Keratinocyte (primary cell): ENCODE data around the gene SLC19A1. TPM values are rescaled to one million over a fixed set of nuclear protein-coding genes. Genes with fewer than 3 reads are reported as not detected.

Experiments used
- DNase-seq: peaks from one replicate; pipeline ENCODE4 v3.0.0-alpha.2; 2011; ENCODE audit warnings: low read depth, missing footprints, low spot score
- FAIRE-seq: peaks from 2 replicates; lab custom pipeline; 2011; peaks lifted over from hg19 to GRCh38; lab: Jason Lieb, UNC
- H2AFZ ChIP-seq: 2 replicates; pipeline ENCODE4 v1.6.0; 2012; ENCODE audit warnings: low read length, control low read depth, inconsistent platforms; ENCODE audit not compliant: control insufficient read depth
- H3K27ac ChIP-seq: 2 replicates; pipeline ENCODE4 v1.5.1; 2011; ENCODE audit warnings: low read length; ENCODE audit not compliant: control insufficient read depth, insufficient read depth
- H3K27me3 ChIP-seq: 3 replicates; pipeline ENCODE4 v1.6.0; 2011; ENCODE audit warnings: low read length; ENCODE audit not compliant: control insufficient read depth, insufficient read depth; ENCODE audit errors: extremely low read depth
- H3K36me3 ChIP-seq, 2 experiments: 2 replicates in 1 of 2; 3 replicates in 1 of 2; pipeline ENCODE4 v1.5.1; 2011; ENCODE audit warnings: low read length in 2 of 2, mild to moderate bottlenecking in 1 of 2; ENCODE audit not compliant: control insufficient read depth in 2 of 2, insufficient read depth in 2 of 2; ENCODE audit errors: extremely low read depth in 1 of 2
- H3K4me1 ChIP-seq: 3 replicates; pipeline ENCODE4 v1.5.1; 2011; ENCODE audit warnings: low read length; ENCODE audit not compliant: control insufficient read depth, insufficient read depth; ENCODE audit errors: extremely low read depth
- H3K4me2 ChIP-seq: 3 replicates; pipeline ENCODE4 v1.6.0; 2011; ENCODE audit warnings: low read depth, low read length; ENCODE audit not compliant: control insufficient read depth, insufficient read depth; ENCODE audit errors: extremely low read depth
- H3K4me3 ChIP-seq, 3 experiments: fragments of 200-600 bp in 1 of 3; sonication (generic) in 1 of 3; 2 replicates in 2 of 3; 3 replicates in 1 of 3; pipeline ENCODE4 v1.5.1; 2011 to 2016; ENCODE audit warnings: low read length in 3 of 3, mild to moderate bottlenecking in 3 of 3, control low read depth in 2 of 3, inconsistent platforms in 1 of 3, low read depth in 1 of 3, mixed read lengths in 1 of 3, mixed run types in 1 of 3, moderate library complexity in 1 of 3; ENCODE audit not compliant: control insufficient read depth in 2 of 3, insufficient read depth in 2 of 3; ENCODE audit errors: extremely low read depth in 1 of 3
- H3K79me2 ChIP-seq: 2 replicates; pipeline ENCODE4 v1.6.0; 2012; ENCODE audit warnings: low read length; ENCODE audit not compliant: control insufficient read depth, insufficient read depth
- H3K9ac ChIP-seq: 3 replicates; pipeline ENCODE4 v1.6.0; 2011; ENCODE audit warnings: low read length; ENCODE audit not compliant: control insufficient read depth, insufficient read depth; ENCODE audit errors: extremely low read depth
- H3K9me1 ChIP-seq: 3 replicates; pipeline ENCODE4 v1.6.0; 2011; ENCODE audit warnings: low read length; ENCODE audit not compliant: control insufficient read depth, insufficient read depth; ENCODE audit errors: extremely low read depth
- H3K9me3 ChIP-seq: 2 replicates; pipeline ENCODE4 v1.5.1; 2012; ENCODE audit warnings: low read depth, low read length; ENCODE audit not compliant: control insufficient read depth
- H4K20me1 ChIP-seq: 3 replicates; pipeline ENCODE4 v1.6.0; 2011; ENCODE audit warnings: low read length; ENCODE audit not compliant: control insufficient read depth, insufficient read depth; ENCODE audit errors: extremely low read depth
- EZH2 ChIP-seq: IDR thresholded peaks from one replicate; pipeline ENCODE4 v1.6.1; 2012; ENCODE audit warnings: inconsistent platforms, mild to moderate bottlenecking, low read length, moderate library complexity
- dilution Hi-C: fragments of 300-500 bp; cut with MboI; formaldehyde crosslinking; loops from one replicate; pipeline ENCODE4 v1.7.0; 2020; ENCODE audit warnings: low sequenced_read_pairs; ENCODE audit not compliant: extremely low pct_ligation_motif_present
- polyA plus RNA-seq, 5 experiments: library from polyadenylated mRNA; depleted of rRNA in 3 of 5; stranded (reverse) in 3 of 5; stranded (forward) in 1 of 5; unstranded in 1 of 5; fragments of >200 nt; gene quantifications; 1 replicate in 1 of 5; 2 replicates in 3 of 5; 3 replicates in 1 of 5; pipeline versions ENCODE4 v1.2.1 to v1.2.3, GENCODE V29; 2011 to 2012; ENCODE audit warnings: missing spikeins in 2 of 5, low read depth in 1 of 5, low replicate concordance in 1 of 5
- TF ChIP-seq, protein P1 (sequence below), 3 experiments: IDR thresholded peaks in 1 of 3; conservative IDR thresholded peaks in 1 of 3; optimal IDR thresholded peaks in 1 of 3; 2 replicates in 2 of 3; 3 replicates in 1 of 3; pipeline versions ENCODE3 to v1.5.1; 2011; ENCODE audit warnings: low read length in 3 of 3, mild to moderate bottlenecking in 3 of 3, moderate library complexity in 2 of 3, control low read depth in 1 of 3, inconsistent platforms in 1 of 3; ENCODE audit not compliant: insufficient read depth in 2 of 3; ENCODE audit errors: extremely low read depth in 1 of 3

SLC19A1 gene
- polyA plus RNA-seq, 1 donor (not counting 4 experiments of a cell fraction or from before 2014, with no cell fraction given): 3.8 TPM

DNA sequence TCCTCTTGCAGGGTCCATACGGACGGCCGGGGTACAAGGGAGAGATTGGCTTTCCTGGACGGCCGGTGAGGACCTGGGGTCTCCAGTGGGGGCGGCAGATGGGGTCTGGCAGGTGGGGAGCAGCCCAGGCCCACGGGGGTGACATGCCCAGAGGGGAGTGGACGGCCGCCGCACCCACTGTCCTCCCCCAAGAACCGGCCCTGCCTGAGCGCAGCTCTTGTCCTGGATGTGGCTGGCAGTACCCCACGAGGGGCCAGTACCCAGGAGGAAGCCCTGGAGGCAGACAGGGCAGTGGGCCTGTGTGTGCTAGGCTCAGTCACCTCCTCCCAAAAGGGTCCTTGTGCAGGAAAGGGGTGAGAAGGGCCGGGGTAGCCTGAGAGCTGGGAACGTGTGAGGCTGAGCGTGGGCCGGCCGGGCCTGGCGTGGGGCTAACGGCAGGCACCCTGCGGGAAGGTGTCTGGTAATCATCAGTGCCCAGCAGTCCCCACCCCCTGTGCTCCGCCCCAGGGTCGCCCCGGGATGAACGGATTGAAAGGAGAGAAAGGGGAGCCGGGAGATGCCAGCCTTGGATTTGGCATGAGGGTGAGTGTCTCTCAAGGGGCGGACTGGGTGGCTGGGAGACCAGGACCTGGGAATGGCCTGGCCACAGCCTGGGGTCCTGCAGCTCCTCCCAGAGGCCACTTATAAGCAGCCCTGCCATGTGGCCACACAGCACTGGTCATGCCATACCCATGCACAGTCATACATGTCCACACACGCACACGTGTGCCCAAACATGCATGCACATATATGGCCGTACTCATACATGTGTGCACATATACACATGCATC is 47.2 kb downstream of the SLC19A1 start:
- H3K36me3 ChIP-seq: peaks cover 16 to 19% of the 10 kb centered on the region in 2 experiments
- DNase-seq (no peak), FAIRE-seq (no peak)
- H3K4me1 ChIP-seq: no peaks in the 10 kb centered on the region
- no peak overlapping the region for H3K4me3 ChIP-seq
- no peak overlapping the region for H2AFZ ChIP-seq
- no peaks in the 10 kb centered on the region for H3K79me2 ChIP-seq
- no peak overlapping the region for H3K27ac ChIP-seq
- H3K9me1 ChIP-seq: no peaks in the 10 kb centered on the region
- H3K9ac ChIP-seq: no peak overlapping the region
- TF ChIP-seq, protein P1, sequence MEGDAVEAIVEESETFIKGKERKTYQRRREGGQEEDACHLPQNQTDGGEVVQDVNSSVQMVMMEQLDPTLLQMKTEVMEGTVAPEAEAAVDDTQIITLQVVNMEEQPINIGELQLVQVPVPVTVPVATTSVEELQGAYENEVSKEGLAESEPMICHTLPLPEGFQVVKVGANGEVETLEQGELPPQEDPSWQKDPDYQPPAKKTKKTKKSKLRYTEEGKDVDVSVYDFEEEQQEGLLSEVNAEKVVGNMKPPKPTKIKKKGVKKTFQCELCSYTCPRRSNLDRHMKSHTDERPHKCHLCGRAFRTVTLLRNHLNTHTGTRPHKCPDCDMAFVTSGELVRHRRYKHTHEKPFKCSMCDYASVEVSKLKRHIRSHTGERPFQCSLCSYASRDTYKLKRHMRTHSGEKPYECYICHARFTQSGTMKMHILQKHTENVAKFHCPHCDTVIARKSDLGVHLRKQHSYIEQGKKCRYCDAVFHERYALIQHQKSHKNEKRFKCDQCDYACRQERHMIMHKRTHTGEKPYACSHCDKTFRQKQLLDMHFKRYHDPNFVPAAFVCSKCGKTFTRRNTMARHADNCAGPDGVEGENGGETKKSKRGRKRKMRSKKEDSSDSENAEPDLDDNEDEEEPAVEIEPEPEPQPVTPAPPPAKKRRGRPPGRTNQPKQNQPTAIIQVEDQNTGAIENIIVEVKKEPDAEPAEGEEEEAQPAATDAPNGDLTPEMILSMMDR (optimal IDR thresholded peaks at IDR 0.05 in 1 of 3, IDR thresholded peaks at IDR 0.05 in 1 of 3, conservative IDR thresholded peaks at IDR 0.05 in 1 of 3; ENCODE audit: extremely low read depth in 1 of 3, insufficient read depth in 2 of 3, low read length in 3 of 3): no peak
- no peak for TF ChIP-seq EZH2
- no peaks in the 10 kb centered on the region for H4K20me1 ChIP-seq
- H3K4me2 ChIP-seq: no peak overlapping the region
- no peaks in the 10 kb centered on the region for H3K9me3 ChIP-seq
- dilution Hi-C loops: no loop called here
- H3K27me3 ChIP-seq: no peaks in the 10 kb centered on the region

DNA sequence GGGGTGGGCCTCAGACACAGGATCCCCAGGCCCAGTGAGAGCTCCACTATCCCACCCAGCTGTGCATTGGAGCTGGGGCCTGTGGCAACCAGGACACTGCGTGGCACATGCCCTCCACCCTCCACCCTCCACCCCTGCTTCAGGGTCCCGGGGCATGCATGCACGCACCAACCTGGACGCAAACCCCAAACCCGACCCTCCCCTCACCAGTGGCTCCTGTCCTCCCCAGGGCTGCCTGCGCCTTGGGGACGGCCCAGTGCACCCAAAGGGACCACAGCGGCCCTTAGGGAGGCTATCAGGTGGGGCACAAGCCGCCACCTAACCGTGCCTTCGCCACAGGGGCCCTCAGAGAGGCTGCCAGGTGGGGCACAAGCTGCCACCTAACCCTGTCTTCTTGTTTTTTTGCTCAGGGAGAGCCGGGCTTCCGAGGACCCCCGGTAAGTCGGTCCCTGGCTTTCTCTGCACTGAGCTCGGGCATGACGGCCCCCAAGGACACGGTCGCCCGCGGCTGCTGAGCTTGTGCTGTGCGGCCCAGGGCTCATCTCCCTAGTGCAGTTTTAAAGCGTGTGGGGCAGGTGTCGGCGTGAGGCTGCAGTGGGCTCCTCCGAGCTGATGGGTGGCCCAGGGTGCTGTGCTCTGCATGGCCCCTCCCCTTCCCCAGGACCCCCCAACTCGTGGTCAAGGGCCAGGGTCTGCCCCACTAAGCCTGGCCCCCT is 47.9 kb downstream of the SLC19A1 start:
- H3K9me1 ChIP-seq: no peaks in the 10 kb centered on the region
- H3K4me3 ChIP-seq: no peak overlapping the region
- H4K20me1 ChIP-seq: no peaks in the 10 kb centered on the region
- no peaks in the 10 kb centered on the region for H3K27me3 ChIP-seq
- no peak overlapping the region for H3K9ac ChIP-seq
- dilution Hi-C loops: no loop called here
- FAIRE-seq: no peak
- H3K9me3 ChIP-seq: no peaks in the 10 kb centered on the region
- no peaks in the 10 kb centered on the region for H3K79me2 ChIP-seq
- H3K4me1 ChIP-seq: no peaks in the 10 kb centered on the region
- no peak for DNase-seq
- H2AFZ ChIP-seq: no peak overlapping the region
- H3K27ac ChIP-seq: no peak overlapping the region
- H3K36me3 ChIP-seq: peaks cover 14 to 19% of the 10 kb centered on the region in 2 experiments
- TF ChIP-seq EZH2: no peak
- TF ChIP-seq, protein P1 (optimal IDR thresholded peaks at IDR 0.05 in 1 of 3, IDR thresholded peaks at IDR 0.05 in 1 of 3, conservative IDR thresholded peaks at IDR 0.05 in 1 of 3; ENCODE audit: extremely low read depth in 1 of 3, insufficient read depth in 2 of 3, low read length in 3 of 3): no peak
- no peak overlapping the region for H3K4me2 ChIP-seq
